Mammary epithelial cell (primary cell): ENCODE data around the gene CREBBP.

Experiments used
- EZH2 ChIP-seq: IDR thresholded peaks from 2 replicates; pipeline ENCODE4 v1.6.1; 2012; ENCODE audit warnings: low read length, inconsistent platforms, borderline replicate concordance
- TF ChIP-seq, protein P1 (sequence below), 2 donors: IDR thresholded peaks in 1 of 2; conservative IDR thresholded peaks in 1 of 2; 2 replicates each; pipeline ENCODE4 v1.5.1; 2011 to 2012; ENCODE audit warnings: inconsistent platforms in 2 of 2, low read length in 2 of 2, mild to moderate bottlenecking in 2 of 2, control low read depth in 1 of 2, low read depth in 1 of 2; ENCODE audit not compliant: insufficient read depth in 1 of 2; ENCODE audit errors: extremely low read depth in 1 of 2

DNA sequence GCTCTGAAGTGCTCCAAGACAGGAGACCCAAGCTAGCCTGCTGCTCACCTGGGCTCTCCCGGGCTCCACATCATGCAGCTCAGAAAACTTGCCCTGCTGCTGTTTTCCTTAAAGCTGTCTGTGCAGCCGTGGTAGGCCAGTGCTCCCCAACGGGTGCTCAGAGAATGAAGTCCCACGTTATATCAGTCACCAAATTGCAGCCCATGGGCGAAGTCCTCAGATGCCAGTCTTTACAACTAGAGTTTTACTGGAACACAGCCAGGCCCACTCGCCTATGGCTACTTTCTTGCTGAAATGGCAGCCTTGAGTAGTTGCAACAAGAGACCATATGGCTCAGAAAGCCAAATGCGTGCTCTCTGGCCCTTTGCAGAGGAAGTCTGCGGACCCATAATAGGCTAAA lies 6.3 kb downstream of the CREBBP start:
- TF ChIP-seq, protein P1, sequence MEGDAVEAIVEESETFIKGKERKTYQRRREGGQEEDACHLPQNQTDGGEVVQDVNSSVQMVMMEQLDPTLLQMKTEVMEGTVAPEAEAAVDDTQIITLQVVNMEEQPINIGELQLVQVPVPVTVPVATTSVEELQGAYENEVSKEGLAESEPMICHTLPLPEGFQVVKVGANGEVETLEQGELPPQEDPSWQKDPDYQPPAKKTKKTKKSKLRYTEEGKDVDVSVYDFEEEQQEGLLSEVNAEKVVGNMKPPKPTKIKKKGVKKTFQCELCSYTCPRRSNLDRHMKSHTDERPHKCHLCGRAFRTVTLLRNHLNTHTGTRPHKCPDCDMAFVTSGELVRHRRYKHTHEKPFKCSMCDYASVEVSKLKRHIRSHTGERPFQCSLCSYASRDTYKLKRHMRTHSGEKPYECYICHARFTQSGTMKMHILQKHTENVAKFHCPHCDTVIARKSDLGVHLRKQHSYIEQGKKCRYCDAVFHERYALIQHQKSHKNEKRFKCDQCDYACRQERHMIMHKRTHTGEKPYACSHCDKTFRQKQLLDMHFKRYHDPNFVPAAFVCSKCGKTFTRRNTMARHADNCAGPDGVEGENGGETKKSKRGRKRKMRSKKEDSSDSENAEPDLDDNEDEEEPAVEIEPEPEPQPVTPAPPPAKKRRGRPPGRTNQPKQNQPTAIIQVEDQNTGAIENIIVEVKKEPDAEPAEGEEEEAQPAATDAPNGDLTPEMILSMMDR (conservative IDR thresholded peaks at IDR 0.05 in 1 of 2, IDR thresholded peaks at IDR 0.05 in 1 of 2; ENCODE audit: extremely low read depth in 1 of 2, insufficient read depth in 1 of 2, low read depth in 1 of 2, low read length in 2 of 2), result no peak
- no peak for TF ChIP-seq EZH2
